HEK293 (cell line): ENCODE measurements around the gene EEF1B2.

ENCODE experiments used
- BCL11A ChIP-seq: fragments of 450-650 bp; formaldehyde crosslinking; IDR thresholded peaks from 2 replicates; pipeline ENCODE4 v1.5.1; 2016; ENCODE audit warnings: low read depth, missing biosample characterization, missing genetic modification characterization
- FEZF1 ChIP-seq: fragments of 450-650 bp; formaldehyde crosslinking; IDR thresholded peaks from 2 replicates; pipeline ENCODE4 v1.5.1; 2016; ENCODE audit warnings: missing biosample characterization, missing genetic modification characterization
- KLF10 ChIP-seq: fragments of 450-650 bp; IDR thresholded peaks from 2 replicates; pipeline ENCODE4 v1.5.1; 2018; ENCODE audit warnings: missing biosample characterization, mild to moderate bottlenecking, missing genetic modification characterization
- MYNN ChIP-seq: fragments of 450-650 bp; formaldehyde crosslinking; IDR thresholded peaks from 2 replicates; pipeline ENCODE4 v1.5.1; 2016; ENCODE audit warnings: missing biosample characterization, missing genetic modification characterization, borderline replicate concordance
- PRDM1 ChIP-seq: fragments of 450-650 bp; formaldehyde crosslinking; IDR thresholded peaks from 2 replicates; pipeline ENCODE4; 2016; ENCODE audit warnings: missing biosample characterization, missing genetic modification characterization
- YY2 ChIP-seq: fragments of 450-650 bp; formaldehyde crosslinking; IDR thresholded peaks from 2 replicates; pipeline ENCODE4 v1.5.1; 2016; ENCODE audit warnings: missing biosample characterization, missing genetic modification characterization
- ZBTB21 ChIP-seq: fragments of 450-650 bp; formaldehyde crosslinking; IDR thresholded peaks from 2 replicates; pipeline ENCODE4 v1.5.1; 2017; ENCODE audit warnings: missing biosample characterization, missing genetic modification characterization
- ZFP41 ChIP-seq: fragments of 450-650 bp; formaldehyde crosslinking; IDR thresholded peaks from 2 replicates; pipeline ENCODE4 v1.5.1; 2016; ENCODE audit warnings: missing biosample characterization, missing genetic modification characterization, borderline replicate concordance
- ZNF121 ChIP-seq: fragments of 450-650 bp; formaldehyde crosslinking; IDR thresholded peaks from 2 replicates; pipeline ENCODE4 v1.5.1; 2016; ENCODE audit warnings: missing biosample characterization, missing genetic modification characterization
- ZNF140 ChIP-seq: fragments of 450-650 bp; formaldehyde crosslinking; IDR thresholded peaks from 2 replicates; pipeline ENCODE4 v1.5.1; 2016; ENCODE audit warnings: missing biosample characterization, missing genetic modification characterization
- ZNF146 ChIP-seq: fragments of 450-650 bp; formaldehyde crosslinking; IDR thresholded peaks from 2 replicates; pipeline ENCODE4 v1.5.1; 2016; ENCODE audit warnings: missing biosample characterization, missing genetic modification characterization
- ZNF2 ChIP-seq: fragments of 450-650 bp; formaldehyde crosslinking; IDR thresholded peaks from 2 replicates; pipeline ENCODE4 v1.5.1; 2016; ENCODE audit warnings: missing biosample characterization, missing genetic modification characterization
- ZNF239 ChIP-seq: fragments of 450-650 bp; formaldehyde crosslinking; IDR thresholded peaks from 2 replicates; pipeline ENCODE4 v1.5.1; 2016; ENCODE audit warnings: missing biosample characterization, missing genetic modification characterization
- ZNF266 ChIP-seq: fragments of 450-650 bp; formaldehyde crosslinking; IDR thresholded peaks from 2 replicates; pipeline ENCODE4 v1.5.1; 2016; ENCODE audit warnings: missing biosample characterization, missing genetic modification characterization, low read depth
- ZNF416 ChIP-seq: fragments of 450-650 bp; formaldehyde crosslinking; IDR thresholded peaks from 2 replicates; pipeline ENCODE4 v1.5.1; 2016; ENCODE audit warnings: missing biosample characterization, missing genetic modification characterization
- ZNF530 ChIP-seq: fragments of 450-650 bp; formaldehyde crosslinking; IDR thresholded peaks from 2 replicates; pipeline ENCODE4 v1.5.1; 2016; ENCODE audit warnings: low read depth, missing biosample characterization, missing genetic modification characterization
- ZNF548 ChIP-seq: fragments of 450-650 bp; formaldehyde crosslinking; IDR thresholded peaks from 2 replicates; pipeline ENCODE4 v1.5.1; 2016; ENCODE audit warnings: missing biosample characterization, missing genetic modification characterization
- ZNF658 ChIP-seq: fragments of 450-650 bp; formaldehyde crosslinking; IDR thresholded peaks from 2 replicates; pipeline ENCODE4; 2016; ENCODE audit warnings: missing biosample characterization, missing genetic modification characterization
- ZNF747 ChIP-seq: fragments of 450-650 bp; formaldehyde crosslinking; IDR thresholded peaks from 2 replicates; pipeline ENCODE4 v1.5.1; 2016; ENCODE audit warnings: missing biosample characterization, missing genetic modification characterization
- TF ChIP-seq, protein P1 (sequence below): fragments of 450-650 bp; formaldehyde crosslinking; IDR thresholded peaks from 2 replicates; pipeline ENCODE4 v1.5.1; 2016; ENCODE audit warnings: missing biosample characterization, missing genetic modification characterization
- TF ChIP-seq, protein P2 (sequence below): fragments of 450-650 bp; formaldehyde crosslinking; IDR thresholded peaks from 2 replicates; pipeline ENCODE4 v1.5.1; 2017; ENCODE audit warnings: missing biosample characterization, missing genetic modification characterization
- TF ChIP-seq, protein P3 (sequence below): fragments of 450-650 bp; formaldehyde crosslinking; IDR thresholded peaks from 2 replicates; pipeline ENCODE4 v1.5.1; 2016; ENCODE audit warnings: missing biosample characterization, missing genetic modification characterization, low read depth
- TF ChIP-seq, protein P4 (sequence below): fragments of 450-650 bp; formaldehyde crosslinking; IDR thresholded peaks from 2 replicates; pipeline ENCODE4 v1.5.1; 2016; ENCODE audit warnings: missing biosample characterization, missing genetic modification characterization
- TF ChIP-seq, protein P5 (sequence below): fragments of 450-650 bp; formaldehyde crosslinking; IDR thresholded peaks from 2 replicates; pipeline ENCODE4 v1.5.1; 2016; ENCODE audit warnings: missing biosample characterization, missing genetic modification characterization, borderline replicate concordance
- TF ChIP-seq, protein P6 (sequence below): fragments of 450-650 bp; formaldehyde crosslinking; IDR thresholded peaks from 2 replicates; pipeline ENCODE4 v1.5.1; 2016; ENCODE audit warnings: missing biosample characterization, missing genetic modification characterization

EEF1B2 gene

DNA sequence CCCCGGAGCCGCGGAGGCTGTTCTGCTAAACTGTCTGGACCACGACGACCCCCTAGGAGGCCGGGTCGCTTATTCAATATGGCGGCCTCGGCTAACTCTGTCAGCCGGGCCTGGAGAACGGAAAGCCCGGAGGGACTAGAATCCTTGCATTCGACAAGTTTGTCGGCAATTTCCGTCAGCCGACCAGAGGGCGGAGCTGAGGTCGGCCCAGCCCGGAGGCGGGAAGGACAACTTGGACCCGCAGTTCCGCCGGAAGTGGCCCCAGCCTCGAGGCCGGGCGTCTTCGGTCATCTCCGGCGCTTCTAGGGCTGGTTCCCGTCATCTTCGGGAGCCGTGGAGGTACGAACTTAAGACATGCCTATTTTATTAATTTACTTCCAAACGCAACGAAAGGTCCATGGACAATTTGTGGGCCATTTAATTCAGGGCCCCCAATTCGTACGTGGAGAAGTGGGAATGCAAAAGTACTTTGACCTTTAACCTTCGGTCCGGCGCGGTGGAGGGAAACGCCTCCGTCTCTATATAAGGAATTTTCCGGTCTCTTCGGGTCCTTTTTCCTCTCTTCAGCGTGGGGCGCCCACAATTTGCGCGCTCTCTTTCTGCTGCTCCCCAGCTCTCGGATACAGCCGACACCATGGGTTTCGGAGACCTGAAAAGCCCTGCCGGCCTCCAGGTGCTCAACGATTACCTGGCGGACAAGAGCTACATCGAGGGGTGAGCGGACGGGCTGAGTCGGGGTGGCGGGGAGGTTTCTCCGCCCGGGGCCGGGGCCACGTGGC lies at the start of gene EEF1B2, which contains the start of gene NDUFS1 (continued):
- TF ChIP-seq, protein P1, sequence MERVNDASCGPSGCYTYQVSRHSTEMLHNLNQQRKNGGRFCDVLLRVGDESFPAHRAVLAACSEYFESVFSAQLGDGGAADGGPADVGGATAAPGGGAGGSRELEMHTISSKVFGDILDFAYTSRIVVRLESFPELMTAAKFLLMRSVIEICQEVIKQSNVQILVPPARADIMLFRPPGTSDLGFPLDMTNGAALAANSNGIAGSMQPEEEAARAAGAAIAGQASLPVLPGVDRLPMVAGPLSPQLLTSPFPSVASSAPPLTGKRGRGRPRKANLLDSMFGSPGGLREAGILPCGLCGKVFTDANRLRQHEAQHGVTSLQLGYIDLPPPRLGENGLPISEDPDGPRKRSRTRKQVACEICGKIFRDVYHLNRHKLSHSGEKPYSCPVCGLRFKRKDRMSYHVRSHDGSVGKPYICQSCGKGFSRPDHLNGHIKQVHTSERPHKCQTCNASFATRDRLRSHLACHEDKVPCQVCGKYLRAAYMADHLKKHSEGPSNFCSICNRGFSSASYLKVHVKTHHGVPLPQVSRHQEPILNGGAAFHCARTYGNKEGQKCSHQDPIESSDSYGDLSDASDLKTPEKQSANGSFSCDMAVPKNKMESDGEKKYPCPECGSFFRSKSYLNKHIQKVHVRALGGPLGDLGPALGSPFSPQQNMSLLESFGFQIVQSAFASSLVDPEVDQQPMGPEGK (tag by site-specific recombination): peak; percentile 11; the same call in 1 of the 2 replicates
- TF ChIP-seq ZNF121 (tag by site-specific recombination) (no peak), ZNF239 (tag by site-specific recombination) (no peak), ZNF530 (tag by site-specific recombination) (no peak), YY2 (peak; percentile 61; the same call in 1 of the 2 replicates), FEZF1 (tag by site-specific recombination) (no peak), ZBTB21 (tag by site-specific recombination) (no peak), ZNF146 (tag by site-specific recombination) (no peak), MYNN (tag by site-specific recombination) (no peak), ZNF747 (tag by site-specific recombination) (no peak), ZNF658 (no peak), BCL11A (tag by site-specific recombination) (no peak), ZNF548 (tag by site-specific recombination) (no peak), KLF10 (tag by site-specific recombination) (peak; percentile 27; the same call in 1 of the 2 replicates), ZNF416 (tag by site-specific recombination) (no peak), ZNF266 (tag by site-specific recombination) (no peak), ZFP41 (tag by site-specific recombination) (no peak), PRDM1 (tag by site-specific recombination) (no peak), ZNF2 (tag by site-specific recombination) (no peak), ZNF140 (tag by site-specific recombination) (no peak)
- TF ChIP-seq, protein P2, sequence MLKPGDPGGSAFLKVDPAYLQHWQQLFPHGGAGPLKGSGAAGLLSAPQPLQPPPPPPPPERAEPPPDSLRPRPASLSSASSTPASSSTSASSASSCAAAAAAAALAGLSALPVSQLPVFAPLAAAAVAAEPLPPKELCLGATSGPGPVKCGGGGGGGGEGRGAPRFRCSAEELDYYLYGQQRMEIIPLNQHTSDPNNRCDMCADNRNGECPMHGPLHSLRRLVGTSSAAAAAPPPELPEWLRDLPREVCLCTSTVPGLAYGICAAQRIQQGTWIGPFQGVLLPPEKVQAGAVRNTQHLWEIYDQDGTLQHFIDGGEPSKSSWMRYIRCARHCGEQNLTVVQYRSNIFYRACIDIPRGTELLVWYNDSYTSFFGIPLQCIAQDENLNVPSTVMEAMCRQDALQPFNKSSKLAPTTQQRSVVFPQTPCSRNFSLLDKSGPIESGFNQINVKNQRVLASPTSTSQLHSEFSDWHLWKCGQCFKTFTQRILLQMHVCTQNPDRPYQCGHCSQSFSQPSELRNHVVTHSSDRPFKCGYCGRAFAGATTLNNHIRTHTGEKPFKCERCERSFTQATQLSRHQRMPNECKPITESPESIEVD (tag by site-specific recombination): no peak
- TF ChIP-seq, protein P3, sequence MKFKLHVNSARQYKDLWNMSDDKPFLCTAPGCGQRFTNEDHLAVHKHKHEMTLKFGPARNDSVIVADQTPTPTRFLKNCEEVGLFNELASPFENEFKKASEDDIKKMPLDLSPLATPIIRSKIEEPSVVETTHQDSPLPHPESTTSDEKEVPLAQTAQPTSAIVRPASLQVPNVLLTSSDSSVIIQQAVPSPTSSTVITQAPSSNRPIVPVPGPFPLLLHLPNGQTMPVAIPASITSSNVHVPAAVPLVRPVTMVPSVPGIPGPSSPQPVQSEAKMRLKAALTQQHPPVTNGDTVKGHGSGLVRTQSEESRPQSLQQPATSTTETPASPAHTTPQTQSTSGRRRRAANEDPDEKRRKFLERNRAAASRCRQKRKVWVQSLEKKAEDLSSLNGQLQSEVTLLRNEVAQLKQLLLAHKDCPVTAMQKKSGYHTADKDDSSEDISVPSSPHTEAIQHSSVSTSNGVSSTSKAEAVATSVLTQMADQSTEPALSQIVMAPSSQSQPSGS (tag by site-specific recombination): no peak
- TF ChIP-seq, protein P4, sequence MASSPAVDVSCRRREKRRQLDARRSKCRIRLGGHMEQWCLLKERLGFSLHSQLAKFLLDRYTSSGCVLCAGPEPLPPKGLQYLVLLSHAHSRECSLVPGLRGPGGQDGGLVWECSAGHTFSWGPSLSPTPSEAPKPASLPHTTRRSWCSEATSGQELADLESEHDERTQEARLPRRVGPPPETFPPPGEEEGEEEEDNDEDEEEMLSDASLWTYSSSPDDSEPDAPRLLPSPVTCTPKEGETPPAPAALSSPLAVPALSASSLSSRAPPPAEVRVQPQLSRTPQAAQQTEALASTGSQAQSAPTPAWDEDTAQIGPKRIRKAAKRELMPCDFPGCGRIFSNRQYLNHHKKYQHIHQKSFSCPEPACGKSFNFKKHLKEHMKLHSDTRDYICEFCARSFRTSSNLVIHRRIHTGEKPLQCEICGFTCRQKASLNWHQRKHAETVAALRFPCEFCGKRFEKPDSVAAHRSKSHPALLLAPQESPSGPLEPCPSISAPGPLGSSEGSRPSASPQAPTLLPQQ (tag by site-specific recombination): no peak
- TF ChIP-seq, protein P5, sequence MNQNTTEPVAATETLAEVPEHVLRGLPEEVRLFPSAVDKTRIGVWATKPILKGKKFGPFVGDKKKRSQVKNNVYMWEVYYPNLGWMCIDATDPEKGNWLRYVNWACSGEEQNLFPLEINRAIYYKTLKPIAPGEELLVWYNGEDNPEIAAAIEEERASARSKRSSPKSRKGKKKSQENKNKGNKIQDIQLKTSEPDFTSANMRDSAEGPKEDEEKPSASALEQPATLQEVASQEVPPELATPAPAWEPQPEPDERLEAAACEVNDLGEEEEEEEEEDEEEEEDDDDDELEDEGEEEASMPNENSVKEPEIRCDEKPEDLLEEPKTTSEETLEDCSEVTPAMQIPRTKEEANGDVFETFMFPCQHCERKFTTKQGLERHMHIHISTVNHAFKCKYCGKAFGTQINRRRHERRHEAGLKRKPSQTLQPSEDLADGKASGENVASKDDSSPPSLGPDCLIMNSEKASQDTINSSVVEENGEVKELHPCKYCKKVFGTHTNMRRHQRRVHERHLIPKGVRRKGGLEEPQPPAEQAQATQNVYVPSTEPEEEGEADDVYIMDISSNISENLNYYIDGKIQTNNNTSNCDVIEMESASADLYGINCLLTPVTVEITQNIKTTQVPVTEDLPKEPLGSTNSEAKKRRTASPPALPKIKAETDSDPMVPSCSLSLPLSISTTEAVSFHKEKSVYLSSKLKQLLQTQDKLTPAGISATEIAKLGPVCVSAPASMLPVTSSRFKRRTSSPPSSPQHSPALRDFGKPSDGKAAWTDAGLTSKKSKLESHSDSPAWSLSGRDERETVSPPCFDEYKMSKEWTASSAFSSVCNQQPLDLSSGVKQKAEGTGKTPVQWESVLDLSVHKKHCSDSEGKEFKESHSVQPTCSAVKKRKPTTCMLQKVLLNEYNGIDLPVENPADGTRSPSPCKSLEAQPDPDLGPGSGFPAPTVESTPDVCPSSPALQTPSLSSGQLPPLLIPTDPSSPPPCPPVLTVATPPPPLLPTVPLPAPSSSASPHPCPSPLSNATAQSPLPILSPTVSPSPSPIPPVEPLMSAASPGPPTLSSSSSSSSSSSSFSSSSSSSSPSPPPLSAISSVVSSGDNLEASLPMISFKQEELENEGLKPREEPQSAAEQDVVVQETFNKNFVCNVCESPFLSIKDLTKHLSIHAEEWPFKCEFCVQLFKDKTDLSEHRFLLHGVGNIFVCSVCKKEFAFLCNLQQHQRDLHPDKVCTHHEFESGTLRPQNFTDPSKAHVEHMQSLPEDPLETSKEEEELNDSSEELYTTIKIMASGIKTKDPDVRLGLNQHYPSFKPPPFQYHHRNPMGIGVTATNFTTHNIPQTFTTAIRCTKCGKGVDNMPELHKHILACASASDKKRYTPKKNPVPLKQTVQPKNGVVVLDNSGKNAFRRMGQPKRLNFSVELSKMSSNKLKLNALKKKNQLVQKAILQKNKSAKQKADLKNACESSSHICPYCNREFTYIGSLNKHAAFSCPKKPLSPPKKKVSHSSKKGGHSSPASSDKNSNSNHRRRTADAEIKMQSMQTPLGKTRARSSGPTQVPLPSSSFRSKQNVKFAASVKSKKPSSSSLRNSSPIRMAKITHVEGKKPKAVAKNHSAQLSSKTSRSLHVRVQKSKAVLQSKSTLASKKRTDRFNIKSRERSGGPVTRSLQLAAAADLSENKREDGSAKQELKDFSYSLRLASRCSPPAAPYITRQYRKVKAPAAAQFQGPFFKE (tag by site-specific recombination): no peak
- TF ChIP-seq, protein P6, sequence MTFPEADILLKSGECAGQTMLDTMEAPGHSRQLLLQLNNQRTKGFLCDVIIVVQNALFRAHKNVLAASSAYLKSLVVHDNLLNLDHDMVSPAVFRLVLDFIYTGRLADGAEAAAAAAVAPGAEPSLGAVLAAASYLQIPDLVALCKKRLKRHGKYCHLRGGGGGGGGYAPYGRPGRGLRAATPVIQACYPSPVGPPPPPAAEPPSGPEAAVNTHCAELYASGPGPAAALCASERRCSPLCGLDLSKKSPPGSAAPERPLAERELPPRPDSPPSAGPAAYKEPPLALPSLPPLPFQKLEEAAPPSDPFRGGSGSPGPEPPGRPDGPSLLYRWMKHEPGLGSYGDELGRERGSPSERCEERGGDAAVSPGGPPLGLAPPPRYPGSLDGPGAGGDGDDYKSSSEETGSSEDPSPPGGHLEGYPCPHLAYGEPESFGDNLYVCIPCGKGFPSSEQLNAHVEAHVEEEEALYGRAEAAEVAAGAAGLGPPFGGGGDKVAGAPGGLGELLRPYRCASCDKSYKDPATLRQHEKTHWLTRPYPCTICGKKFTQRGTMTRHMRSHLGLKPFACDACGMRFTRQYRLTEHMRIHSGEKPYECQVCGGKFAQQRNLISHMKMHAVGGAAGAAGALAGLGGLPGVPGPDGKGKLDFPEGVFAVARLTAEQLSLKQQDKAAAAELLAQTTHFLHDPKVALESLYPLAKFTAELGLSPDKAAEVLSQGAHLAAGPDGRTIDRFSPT (tag by site-specific recombination): no peak
